Activated T-cell treated with anti-CD3 and anti-CD28 coated beads for 1 hour (primary cell): ENCODE data around the gene DGKB.

Experiments
- DNase-seq: peaks from one replicate; pipeline ENCODE4 v3.0.0-alpha.2; 2020; ENCODE audit warnings: low read depth

The DGKB gene

DNA sequence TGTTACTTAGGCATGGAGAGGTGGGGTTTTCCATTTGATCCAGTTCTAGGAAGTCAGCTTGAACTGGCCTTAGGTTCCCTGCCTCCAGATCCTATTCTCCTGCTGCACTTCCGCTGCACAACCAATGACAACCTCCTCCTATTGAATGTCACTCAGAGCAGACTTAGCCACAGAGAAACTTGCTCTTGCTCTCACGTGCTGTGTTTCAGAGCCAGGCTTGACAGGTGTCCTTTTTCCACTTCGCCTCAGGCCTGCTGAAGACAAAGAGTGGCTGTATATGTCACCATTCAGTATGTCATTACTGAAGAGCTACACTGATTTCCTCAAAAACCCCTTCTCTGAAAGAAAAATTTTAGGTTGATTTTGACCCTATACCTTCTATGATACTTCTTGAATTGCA lies 797.7 kb downstream of the DGKB start:
- no peak for DNase-seq

DNA sequence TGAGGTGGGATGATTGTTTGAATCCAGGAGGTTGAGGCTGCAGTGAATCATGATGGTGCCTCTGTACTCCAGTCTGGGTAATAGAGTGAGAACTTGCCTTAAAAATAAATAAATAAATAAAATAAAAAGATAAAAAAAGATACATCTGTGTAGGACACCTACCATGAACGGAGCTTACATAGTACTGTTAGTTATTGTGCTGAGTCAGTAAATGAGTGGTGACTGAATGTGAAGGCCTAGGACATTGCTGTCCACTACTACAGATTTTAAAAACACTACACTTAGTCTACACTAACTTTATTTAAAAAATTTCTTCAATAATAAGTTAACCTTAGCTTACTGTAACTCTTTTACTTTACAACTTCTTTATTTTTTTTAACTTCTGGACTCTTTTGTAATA lies 806.4 kb downstream of the DGKB start:
- no peak for DNase-seq

GRCh38 chr7:14095233-14095950 lies 807.2 kb downstream of the DGKB start:
- no peak for DNase-seq
